PC-3 (cell line): ENCODE measurements around the gene HOXB13. TPM values are rescaled to one million over a fixed set of nuclear protein-coding genes. Genes with fewer than 3 reads are reported as not detected.
A peak's percentile ranks its signal among the peaks of the same experiment; 100 is the strongest.

Experiments
- ATAC-seq: fragments of 200-7000 bp; cut with Tn5 transposase; 2 replicates; pipeline ENCODE4 v1.9.1; 2020; ENCODE audit warnings: mild to moderate bottlenecking, moderate library complexity
- BruUV-seq: library from RNA; stranded (reverse); fragments of 400-500 nt; replicated peaks from 2 replicates; lab custom pipeline; 2021; lab: Mats Ljungman, UMichigan
- CTCF ChIA-PET: fragments of 300-600 bp; sonication (Branson Sonifier 250); formaldehyde crosslinking; loops from one replicate; lab custom pipeline; 2022; ENCODE audit warnings: antibody characterized with exemption; lab: Charles Lee
- POLR2A ChIA-PET: fragments of 300-600 bp; sonication (Branson Sonifier 250); formaldehyde crosslinking; loops from one replicate; lab custom pipeline; 2022; ENCODE audit warnings: antibody characterized with exemption; ENCODE audit not compliant: unreplicated experiment; lab: Charles Lee
- DNase-seq: peaks from one replicate; pipeline ENCODE4 v3.0.0-alpha.2; 2015
- H2AFZ ChIP-seq: fragments of 300-600 bp; sonication (generic); 2 replicates; pipeline ENCODE4 v1.6.0; 2016; ENCODE audit warnings: antibody characterized with exemption, low read length
- H3F3A ChIP-seq: fragments of 300-600 bp; sonication (generic); one replicate; pipeline ENCODE4 v1.6.0; 2017; ENCODE audit warnings: antibody characterized with exemption, low read length, control low read depth, mild to moderate bottlenecking; ENCODE audit not compliant: unreplicated experiment
- H3K27ac ChIP-seq: fragments of 300-600 bp; sonication (generic); 2 replicates; pipeline ENCODE4 v1.5.1; 2016; ENCODE audit warnings: mild to moderate bottlenecking, low read length
- H3K27me3 ChIP-seq: fragments of 300-600 bp; sonication (generic); 2 replicates; pipeline ENCODE4 v1.6.1; 2016; ENCODE audit warnings: low read length, mixed read lengths
- H3K36me3 ChIP-seq: fragments of 300-600 bp; sonication (generic); 2 replicates; pipeline ENCODE4 v1.6.1; 2016; ENCODE audit warnings: low read depth, mixed run types, low read length, mixed read lengths
- H3K4me1 ChIP-seq: fragments of 300-600 bp; sonication (generic); 2 replicates; pipeline ENCODE4 v1.5.1; 2016; ENCODE audit warnings: low read length; ENCODE audit not compliant: insufficient read depth
- H3K4me2 ChIP-seq: fragments of 300-600 bp; sonication (generic); 2 replicates; pipeline ENCODE4 v1.6.0; 2016; ENCODE audit warnings: low read length
- H3K4me3 ChIP-seq: fragments of 300-600 bp; sonication (generic); 2 replicates; pipeline ENCODE4 v1.5.1; 2016; ENCODE audit warnings: mild to moderate bottlenecking, low read length, mixed read lengths
- H3K79me2 ChIP-seq: fragments of 300-600 bp; sonication (generic); 2 replicates; pipeline ENCODE4 v1.6.1; 2017; ENCODE audit warnings: low read length, mixed read lengths
- H3K9ac ChIP-seq: fragments of 300-600 bp; sonication (generic); 2 replicates; pipeline ENCODE4 v1.6.0; 2016; ENCODE audit warnings: mild to moderate bottlenecking, low read length
- H3K9me2 ChIP-seq: fragments of 300-600 bp; sonication (generic); replicated peaks from 2 replicates; pipeline ENCODE4 v1.6.1; 2016; ENCODE audit warnings: mixed run types, low read length, mixed read lengths
- H3K9me3 ChIP-seq: fragments of 300-600 bp; sonication (generic); 2 replicates; pipeline ENCODE4 v1.6.1; 2016; ENCODE audit warnings: low read length, mixed read lengths
- H4K20me1 ChIP-seq: fragments of 300-600 bp; sonication (generic); 2 replicates; pipeline ENCODE4 v1.6.1; 2016; ENCODE audit warnings: low read length, mixed read lengths
- CTCF ChIP-seq: fragments of 300-600 bp; sonication (generic); conservative IDR thresholded peaks from 2 replicates; pipeline ENCODE4 v1.5.1; 2017; ENCODE audit warnings: antibody characterized with exemption, low read depth, mild to moderate bottlenecking, low read length
- EZH2 ChIP-seq: fragments of 300-600 bp; sonication (generic); IDR thresholded peaks from one replicate; pipeline ENCODE4 v1.6.1; 2017; ENCODE audit warnings: antibody characterized with exemption, mild to moderate bottlenecking, low read length; ENCODE audit not compliant: unreplicated experiment
- EZH2phosphoT487 ChIP-seq: fragments of 300-600 bp; sonication (generic); IDR thresholded peaks from 2 replicates; pipeline ENCODE4 v1.6.1; 2018; ENCODE audit warnings: mild to moderate bottlenecking, antibody characterized with exemption, low read length, borderline replicate concordance
- intact Hi-C: fragments of 100-400 bp; cut with micrococcal nuclease; formaldehyde crosslinking; loops from 2 replicates; pipeline ENCODE4 v1.9.0; 2023
- total RNA-seq: library from RNA; depleted of rRNA; stranded (reverse); fragments of >200 nt; gene quantifications from 2 replicates; pipeline ENCODE4 v1.2.3, GENCODE V29; 2014

HOXB13 gene
- total RNA-seq, 1 experiment from 2014 or later: 80.8 TPM

DNA sequence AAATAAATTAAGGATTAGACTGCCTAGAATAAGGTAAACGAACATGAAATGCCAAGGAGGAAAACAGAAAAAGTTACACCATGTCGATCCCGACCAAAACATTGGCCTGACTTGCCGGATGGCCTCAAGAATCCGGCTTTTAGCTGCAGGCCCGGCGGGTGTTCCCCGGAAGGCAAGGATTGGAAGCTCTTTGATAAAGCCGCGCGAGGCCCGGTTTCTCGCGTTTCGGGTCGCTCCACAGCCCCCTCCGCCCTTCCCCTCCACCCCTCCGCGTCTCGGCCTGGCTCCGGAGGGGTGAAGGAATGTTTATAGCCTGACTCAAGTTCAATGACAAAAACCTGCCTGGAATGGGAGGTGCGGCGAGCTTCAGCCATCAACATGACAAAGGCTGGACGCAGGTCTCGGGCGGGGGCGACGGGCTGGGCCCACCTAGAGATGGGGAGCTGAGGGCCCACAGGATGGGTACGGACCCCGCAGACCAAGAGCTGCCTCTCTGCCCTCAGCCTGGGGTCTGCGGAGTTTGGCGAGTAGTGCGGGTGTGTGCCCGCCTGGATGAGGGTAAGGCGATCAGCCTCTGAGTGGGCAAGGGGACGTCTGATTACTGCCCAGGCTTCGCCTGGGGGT lies 8.8 kb downstream of the HOXB13 start:
- ChIA-PET POLR2A (interaction anchor here (0.6 to 1.5 kb wide), 7 partner anchors 9 to 94 kb away, joined by 3 to 18 read pairs (median 4); partner anchors contain the start of genes HOXB13 and HOXB9), CTCF (interaction anchor here (0.6 to 1.5 kb wide), 5 partner anchors 9 to 154 kb away, joined by 3 to 15 read pairs (median 3); partner anchors contain the start of gene HOXB13)
- Histone ChIP-seq H3K9ac (peak overlapping the region; percentile 90), H3K36me3 (no peaks in the 10 kb centered on the region), H3F3A (peaks cover 5% of the 10 kb centered on the region), H3K79me2 (peaks cover 90% of the 10 kb centered on the region), H3K27ac (peak overlapping the region; percentile 87), H4K20me1 (no peaks in the 10 kb centered on the region), H3K4me3 (peak overlapping the region; percentile 90), H3K9me3 (no peaks in the 10 kb centered on the region), H2AFZ (peak overlapping the region; percentile 74), H3K27me3 (no peaks in the 10 kb centered on the region), H3K4me1 (peaks cover 33% of the 10 kb centered on the region), H3K4me2 (peak overlapping the region; percentile 85), H3K9me2 (no peaks in the 10 kb centered on the region)
- DNase-seq (peak; percentile 91), ATAC-seq (peak; percentile 16)
- intact Hi-C loops: no loop called here
- TF ChIP-seq EZH2phosphoT487 (no peak), CTCF (no peak), EZH2 (no peak)
- BruUV-seq: no TSS peak

GRCh38 chr17:48718761-48719641 lies 9.5 kb downstream of the HOXB13 start:
- POLR2A ChIA-PET: interaction anchor here (0.6 to 1.5 kb wide), 8 partner anchors 10 to 93 kb away, joined by 3 to 18 read pairs (median 4); partner anchors contain the start of genes HOXB13 and HOXB9
- BruUV-seq: TSS peak; percentile 31

More at GRCh38 chr17:48718761-48719641, 9.5 kb downstream of the HOXB13 start:
- Histone ChIP-seq H3K27me3 (no peaks in the 10 kb centered on the region), H3K9ac (peak overlapping the region; percentile 90), H2AFZ (peak overlapping the region; percentile 74), H3F3A (peaks cover 4% of the 10 kb centered on the region), H3K27ac (peak overlapping the region; percentile 87), H3K36me3 (no peaks in the 10 kb centered on the region), H3K9me2 (no peaks in the 10 kb centered on the region), H3K79me2 (peaks cover 82% of the 10 kb centered on the region), H3K4me2 (peak overlapping the region; percentile 85), H3K9me3 (no peaks in the 10 kb centered on the region), H3K4me3 (peak overlapping the region; percentile 90), H4K20me1 (no peaks in the 10 kb centered on the region), H3K4me1 (peaks cover 31% of the 10 kb centered on the region)
- ATAC-seq: no peak
- DNase-seq: peak; percentile 47
- TF ChIP-seq EZH2phosphoT487: no peak
- TF ChIP-seq CTCF: no peak
- TF ChIP-seq EZH2: no peak
- CTCF ChIA-PET: interaction anchor here (0.6 to 1.7 kb wide), 5 partner anchors 40 to 155 kb away, joined by 3 to 15 read pairs (median 6); no protein-coding TSS in a partner anchor
- intact Hi-C loops: no loop called here
